NCI-H1930 (cell line): Measurements from ENCODE around the gene ATG101.

ENCODE experiments used
- DNase-seq, 2 experiments: peaks; one replicate each; lab custom pipeline; 2025; lab: John Stamatoyannopoulos, UW

Gene ATG101

GRCh38 chr12:52069327-52070184 is at the start of gene ATG101:
TSS of gene ATG101 (plus strand) at chr12:52069978. CDS start at chr12:52073651, 3,673 bp downstream.
- DNase-seq: peak; percentile 73 to 91

GRCh38 chr12:52020539-52021336 is 49.0 kb upstream of the ATG101 start:
- DNase-seq: peak in 1 of 2 experiments; percentile 63

- DNase-seq: no peak
Measured at GRCh38 chr12:52022841-52023181, 47.0 kb upstream of the ATG101 start.

GRCh38 chr12:52023182-52023975 is 46.4 kb upstream of the ATG101 start:
- DNase-seq: peak; percentile 56 to 82

GRCh38 chr12:52023976-52024688 is 45.6 kb upstream of the ATG101 start:
- no peak for DNase-seq

- no peak for DNase-seq
Measured at GRCh38 chr12:52024845-52025230, 44.9 kb upstream of the ATG101 start.

- DNase-seq: no peak
Measured at GRCh38 chr12:52026263-52026662, 43.5 kb upstream of the ATG101 start.

GRCh38 chr12:52027085-52027843 is 42.5 kb upstream of the ATG101 start:
- no peak for DNase-seq

GRCh38 chr12:52029685-52030084 is 40.1 kb upstream of the ATG101 start:
- peak; percentile 40 to 63 for DNase-seq

- no peak for DNase-seq
Measured at GRCh38 chr12:52032446-52032803, 37.4 kb upstream of the ATG101 start.

GRCh38 chr12:52032804-52033445 is 36.9 kb upstream of the ATG101 start:
- peak; percentile 91 for DNase-seq

GRCh38 chr12:52033446-52034140 is 36.2 kb upstream of the ATG101 start:
- DNase-seq: no peak

- no peak for DNase-seq
Measured at GRCh38 chr12:52035190-52035589, 34.6 kb upstream of the ATG101 start.

GRCh38 chr12:52035926-52036325 is 33.9 kb upstream of the ATG101 start:
- DNase-seq: no peak

GRCh38 chr12:52036587-52037171 is 33.1 kb upstream of the ATG101 start:
- peak; percentile 43 to 77 for DNase-seq

GRCh38 chr12:52037248-52037861 is 32.4 kb upstream of the ATG101 start:
- no peak for DNase-seq

- DNase-seq: no peak
Measured at GRCh38 chr12:52038447-52038846, 31.3 kb upstream of the ATG101 start.

GRCh38 chr12:52041035-52041434 is 28.7 kb upstream of the ATG101 start:
- no peak for DNase-seq

- no peak for DNase-seq
Measured at GRCh38 chr12:52041695-52042123, 28.1 kb upstream of the ATG101 start.
